HG03103 (cell line): ENCODE measurements around the gene DTX3.
"Not testable (repeated sequence)": the region's sequence is repeated elsewhere in the genome, so short reads cannot be mapped to it uniquely, and the experiment has no call there.

ENCODE experiments used
- ATAC-seq: cut with Tn5 transposase; IDR thresholded peaks from one replicate; pipeline ENCODE4 v1.9.1; 2021; ENCODE audit warnings: low read depth; ENCODE audit not compliant: unreplicated experiment

The DTX3 gene

GRCh38 chr12:57604454-57604991 lies at the start of gene DTX3:
DTX3 (plus strand) TSS chr12:57604824; CDS start chr12:57606518, 1,694 bp downstream.
- no peak for ATAC-seq

GRCh38 chr12:57554897-57555296 lies 49.7 kb upstream of the DTX3 start:
- ATAC-seq: no peak

GRCh38 chr12:57558864-57559263 lies 45.8 kb upstream of the DTX3 start:
- no peak for ATAC-seq

GRCh38 chr12:57560516-57560915 lies 44.1 kb upstream of the DTX3 start:
- no peak for ATAC-seq

GRCh38 chr12:57561117-57561516 lies 43.5 kb upstream of the DTX3 start:
- ATAC-seq: not testable (repeated sequence)

- no peak for ATAC-seq
Observed at GRCh38 chr12:57563358-57563757, 41.3 kb upstream of the DTX3 start.

- ATAC-seq: no peak
Observed at GRCh38 chr12:57564178-57564740, 40.4 kb upstream of the DTX3 start.

GRCh38 chr12:57568838-57569237 lies 35.8 kb upstream of the DTX3 start:
- no peak for ATAC-seq

GRCh38 chr12:57569858-57570257 lies 34.8 kb upstream of the DTX3 start:
- no peak for ATAC-seq

GRCh38 chr12:57570438-57570837 lies 34.2 kb upstream of the DTX3 start:
- ATAC-seq: not testable (repeated sequence)

GRCh38 chr12:57571926-57572762 lies 32.5 kb upstream of the DTX3 start:
- no peak for ATAC-seq

GRCh38 chr12:57574795-57575194 lies 29.8 kb upstream of the DTX3 start:
- ATAC-seq: no peak

GRCh38 chr12:57575771-57576612 lies 28.6 kb upstream of the DTX3 start:
- ATAC-seq: no peak

GRCh38 chr12:57576613-57577160 lies 27.9 kb upstream of the DTX3 start:
- no peak for ATAC-seq

GRCh38 chr12:57577981-57578758 lies 26.5 kb upstream of the DTX3 start:
- no peak for ATAC-seq

GRCh38 chr12:57579011-57579410 lies 25.6 kb upstream of the DTX3 start:
- no peak for ATAC-seq

- ATAC-seq: no peak
Observed at GRCh38 chr12:57579677-57580465, 24.8 kb upstream of the DTX3 start.

GRCh38 chr12:57580466-57580795 lies 24.2 kb upstream of the DTX3 start:
- no peak for ATAC-seq

GRCh38 chr12:57581802-57582201 lies 22.8 kb upstream of the DTX3 start:
- ATAC-seq: no peak
